KG1 (cell line): ENCODE measurements around the gene ANKRD7.
A peak's percentile ranks its signal among the peaks of the same experiment; 100 is the strongest.
"Not testable (repeated sequence)": the region's sequence is repeated elsewhere in the genome, so short reads cannot be mapped to it uniquely, and the experiment has no call there.

Experiments
- DNase-seq: peaks from one replicate; lab custom pipeline; 2025; lab: John Stamatoyannopoulos, UW

Gene ANKRD7

GRCh38 chr7:118239014-118239413, 14.5 kb downstream of the ANKRD7 start:
- DNase-seq = no peak

- not testable (repeated sequence) for DNase-seq
Observed at GRCh38 chr7:118240320-118240719, 15.8 kb downstream of the ANKRD7 start.

GRCh38 chr7:118243695-118244094, 19.2 kb downstream of the ANKRD7 start:
- no peak for DNase-seq

- DNase-seq = no peak
Observed at GRCh38 chr7:118245267-118246040, 20.9 kb downstream of the ANKRD7 start.

DNA sequence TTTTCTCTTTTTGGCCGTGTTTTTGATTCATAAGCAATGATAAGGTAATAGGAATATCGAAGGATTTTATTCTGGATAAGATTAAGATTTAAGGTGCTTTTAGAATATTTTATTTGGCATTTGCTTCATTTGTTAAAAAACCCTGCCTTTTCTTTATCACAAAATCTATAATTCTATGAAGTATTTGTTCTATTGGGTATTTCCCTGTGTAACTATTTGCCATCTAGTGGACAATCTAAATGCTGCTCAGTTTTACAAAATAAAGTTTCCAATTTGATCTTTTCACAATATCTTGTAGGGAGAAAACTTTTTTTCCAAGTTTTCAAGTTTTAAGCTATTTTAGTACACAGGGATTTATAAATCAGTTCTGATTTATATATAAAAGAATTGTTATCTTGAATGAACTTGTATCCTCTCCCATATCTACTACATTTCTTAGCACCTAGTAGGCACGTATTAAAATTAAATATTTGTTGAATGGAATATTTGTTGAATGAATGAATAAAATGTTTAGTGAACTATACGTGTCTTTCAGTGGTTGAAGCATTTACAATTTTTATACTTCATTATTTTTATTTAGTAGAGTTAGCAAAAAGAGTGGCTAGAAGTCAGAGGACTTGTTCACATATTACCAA, 26.5 kb downstream of the ANKRD7 start:
- no peak for DNase-seq

GRCh38 chr7:118252087-118252486, 27.6 kb downstream of the ANKRD7 start:
- no peak for DNase-seq

DNA sequence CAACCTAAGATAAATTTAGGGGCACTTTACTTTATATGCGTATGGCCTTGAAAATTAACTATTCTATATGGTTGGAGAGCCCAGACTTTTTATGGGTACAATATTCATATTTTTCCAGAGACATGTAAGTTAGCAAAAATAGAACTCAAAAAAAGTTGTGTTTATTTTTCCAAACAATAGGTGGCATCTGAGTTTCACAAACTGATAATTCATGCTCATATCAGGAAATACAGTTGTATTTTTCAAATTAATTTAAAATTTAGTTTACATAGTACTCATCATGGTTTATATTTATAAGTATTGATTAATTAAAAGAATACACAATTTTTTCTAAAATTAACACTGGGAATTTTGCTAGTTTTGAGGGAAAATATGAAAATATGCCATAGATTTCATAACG, 34.6 kb downstream of the ANKRD7 start:
- DNase-seq = no peak

DNA sequence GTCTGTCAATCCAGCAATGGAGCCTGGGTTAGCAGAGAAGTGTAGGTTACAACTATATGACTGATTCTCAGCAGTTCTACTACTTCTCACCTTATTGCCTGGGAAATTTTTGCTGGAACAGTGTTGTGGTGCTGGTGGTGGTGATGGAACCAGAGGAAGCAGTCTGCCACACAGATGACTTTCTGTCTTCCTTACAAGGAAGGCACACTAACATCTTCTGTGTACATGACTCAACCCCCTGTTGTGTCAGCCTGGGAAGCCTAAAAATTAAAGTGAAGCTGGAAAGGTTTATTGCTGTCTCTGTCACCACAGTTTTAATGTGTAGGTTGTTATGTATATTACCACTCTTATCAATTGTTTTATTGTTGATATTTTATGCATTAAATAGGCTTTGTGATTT, 40.3 kb downstream of the ANKRD7 start:
- no peak for DNase-seq

- DNase-seq = no peak
Observed at GRCh38 chr7:118280319-118281012, 56.0 kb downstream of the ANKRD7 start.

- DNase-seq = no peak
Observed at GRCh38 chr7:118281196-118281595, 56.7 kb downstream of the ANKRD7 start.

- no peak for DNase-seq
Observed at GRCh38 chr7:118285358-118285757, 60.9 kb downstream of the ANKRD7 start.

GRCh38 chr7:118286131-118286530, 61.6 kb downstream of the ANKRD7 start:
- DNase-seq = no peak

DNA sequence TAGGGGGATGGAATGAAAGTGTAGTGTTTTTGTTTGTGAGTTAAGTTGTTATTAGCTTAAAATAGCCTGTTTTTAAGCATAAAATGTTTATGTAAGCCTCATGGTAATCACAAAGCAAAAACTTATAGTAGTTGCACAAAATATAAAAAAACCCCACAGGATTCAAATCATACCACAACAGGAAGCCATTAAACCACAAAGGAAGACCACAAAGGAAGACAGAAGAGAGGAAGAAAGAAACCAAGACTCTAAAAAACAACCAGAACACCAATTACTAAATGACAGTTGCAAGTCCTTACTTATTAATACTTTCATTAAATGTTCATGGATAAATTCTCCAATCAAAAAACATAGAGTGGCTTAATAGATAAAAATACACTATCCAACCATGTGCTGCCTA, 63.6 kb downstream of the ANKRD7 start:
- DNase-seq = peak; percentile 31

DNA sequence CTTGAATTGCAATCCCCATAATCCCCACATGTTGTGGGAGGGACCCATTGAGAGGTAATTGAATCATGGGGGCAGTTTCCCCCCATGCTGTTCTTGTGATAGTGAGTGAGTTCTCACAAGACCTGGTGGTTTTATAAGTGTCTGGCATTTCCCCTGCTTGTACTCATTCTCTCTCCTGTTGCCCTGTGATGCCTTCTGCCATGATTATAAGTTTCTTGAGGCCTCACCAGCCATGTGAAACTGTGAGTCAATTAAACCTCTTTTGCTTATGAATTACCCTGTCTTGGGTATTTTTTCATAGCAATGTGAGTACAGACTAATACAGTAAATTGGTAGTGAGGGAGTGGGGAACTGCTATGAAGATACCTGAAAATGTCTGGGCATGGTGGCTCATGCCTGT, 65.0 kb downstream of the ANKRD7 start:
- no peak for DNase-seq
